ENCODE data around the gene CTSV. TPM values are rescaled to one million over a fixed set of nuclear protein-coding genes. Genes with fewer than 3 reads are reported as not detected.
"Not testable (repeated sequence)": the region's sequence is repeated elsewhere in the genome, so short reads cannot be mapped to it uniquely, and the experiment has no call there.

Gene CTSV
- total RNA-seq, 1 experiment from 2014 or later = 68.4 TPM

DNA sequence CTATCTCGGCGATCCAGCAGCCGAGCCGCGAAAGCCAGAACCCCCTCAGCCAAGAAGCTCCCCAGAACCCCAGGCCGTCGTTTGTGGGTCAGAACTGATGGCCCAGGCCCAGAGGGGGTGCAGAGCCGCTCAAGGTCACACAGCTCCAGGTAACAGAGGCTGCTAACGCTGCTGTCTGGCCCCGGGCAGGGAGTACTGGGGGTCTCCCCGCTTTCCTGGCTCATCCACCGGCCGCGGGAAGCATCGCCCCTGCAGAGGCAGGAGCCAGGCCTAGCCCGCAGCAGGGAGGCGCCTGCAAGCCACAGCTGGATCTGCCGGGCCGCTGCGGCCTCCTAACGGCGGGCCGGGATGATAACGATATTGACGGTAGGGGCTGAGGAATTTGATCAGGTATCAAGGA is 39.4 kb upstream of the CTSV start (continued):
- TF ChIP-seq, protein P1, sequence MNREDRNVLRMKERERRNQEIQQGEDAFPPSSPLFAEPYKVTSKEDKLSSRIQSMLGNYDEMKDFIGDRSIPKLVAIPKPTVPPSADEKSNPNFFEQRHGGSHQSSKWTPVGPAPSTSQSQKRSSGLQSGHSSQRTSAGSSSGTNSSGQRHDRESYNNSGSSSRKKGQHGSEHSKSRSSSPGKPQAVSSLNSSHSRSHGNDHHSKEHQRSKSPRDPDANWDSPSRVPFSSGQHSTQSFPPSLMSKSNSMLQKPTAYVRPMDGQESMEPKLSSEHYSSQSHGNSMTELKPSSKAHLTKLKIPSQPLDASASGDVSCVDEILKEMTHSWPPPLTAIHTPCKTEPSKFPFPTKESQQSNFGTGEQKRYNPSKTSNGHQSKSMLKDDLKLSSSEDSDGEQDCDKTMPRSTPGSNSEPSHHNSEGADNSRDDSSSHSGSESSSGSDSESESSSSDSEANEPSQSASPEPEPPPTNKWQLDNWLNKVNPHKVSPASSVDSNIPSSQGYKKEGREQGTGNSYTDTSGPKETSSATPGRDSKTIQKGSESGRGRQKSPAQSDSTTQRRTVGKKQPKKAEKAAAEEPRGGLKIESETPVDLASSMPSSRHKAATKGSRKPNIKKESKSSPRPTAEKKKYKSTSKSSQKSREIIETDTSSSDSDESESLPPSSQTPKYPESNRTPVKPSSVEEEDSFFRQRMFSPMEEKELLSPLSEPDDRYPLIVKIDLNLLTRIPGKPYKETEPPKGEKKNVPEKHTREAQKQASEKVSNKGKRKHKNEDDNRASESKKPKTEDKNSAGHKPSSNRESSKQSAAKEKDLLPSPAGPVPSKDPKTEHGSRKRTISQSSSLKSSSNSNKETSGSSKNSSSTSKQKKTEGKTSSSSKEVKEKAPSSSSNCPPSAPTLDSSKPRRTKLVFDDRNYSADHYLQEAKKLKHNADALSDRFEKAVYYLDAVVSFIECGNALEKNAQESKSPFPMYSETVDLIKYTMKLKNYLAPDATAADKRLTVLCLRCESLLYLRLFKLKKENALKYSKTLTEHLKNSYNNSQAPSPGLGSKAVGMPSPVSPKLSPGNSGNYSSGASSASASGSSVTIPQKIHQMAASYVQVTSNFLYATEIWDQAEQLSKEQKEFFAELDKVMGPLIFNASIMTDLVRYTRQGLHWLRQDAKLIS (CRISPR knock-in tag; IDR thresholded peaks at IDR 0.05; ENCODE audit: borderline replicate concordance) = no peak

DNA sequence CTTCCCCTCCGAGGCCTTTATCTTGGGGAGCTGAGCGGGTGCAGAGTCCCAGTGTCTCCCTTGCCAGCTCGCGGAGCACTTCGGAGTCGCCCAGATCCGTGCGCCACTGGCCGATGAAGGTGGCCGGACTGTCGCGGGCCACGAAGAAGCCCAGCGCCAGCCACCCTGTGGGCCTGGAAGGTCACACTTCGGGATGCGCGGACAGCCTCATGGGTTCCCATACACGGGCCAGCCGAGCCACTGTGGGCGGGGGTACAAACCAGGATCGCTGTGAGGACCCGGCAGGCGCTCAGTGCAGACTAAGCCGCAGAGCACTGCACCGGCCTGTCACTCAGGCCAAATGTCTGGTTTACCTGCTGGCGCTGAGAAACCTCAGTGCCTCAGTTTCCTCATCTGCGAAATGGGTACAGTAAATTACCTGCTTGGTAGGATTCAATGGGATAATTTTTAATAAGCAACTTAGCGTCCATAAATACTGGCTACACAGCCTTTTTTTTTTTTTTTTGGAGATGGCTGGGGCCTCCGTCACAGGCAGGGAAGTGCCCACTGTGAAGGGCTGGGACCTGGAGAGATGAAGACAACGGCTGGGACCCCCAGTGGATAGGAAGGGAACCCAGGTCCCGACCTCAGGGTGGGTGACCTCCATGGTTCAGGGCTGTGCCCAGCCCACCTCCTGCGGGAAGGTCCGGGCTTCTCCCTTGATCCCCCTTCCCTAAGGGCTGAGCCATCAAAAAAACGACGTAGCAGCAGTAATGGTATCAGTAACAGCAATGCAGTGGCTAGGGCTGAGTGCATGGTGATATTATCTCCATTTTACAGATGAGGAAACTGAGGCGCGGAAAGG is 38.7 kb upstream of the CTSV start:
- Mint-ChIP-seq H3K27ac (no peak overlapping the region), H3K36me3 (no peaks in the 10 kb centered on the region), H3K4me1 (peaks cover 38% of the 10 kb centered on the region), H3K9me3 (no peaks in the 10 kb centered on the region), H3K4me3 (no peak overlapping the region), H3K27me3 (ENCODE audit: low read depth) (no peaks in the 10 kb centered on the region; the same call in 1 of the 2 replicates)
- ChIA-PET CTCF (interaction anchor here (1.2 to 1.4 kb wide), 3 partner anchors 39 to 202 kb away, joined by 3 to 4 read pairs (median 4); partner anchors contain the start of gene CTSV), POLR2A (no interaction called here)
- DNase-seq (ENCODE audit: low spot score) = no peak
- TF ChIP-seq RELA (CRISPR knock-in tag; IDR thresholded peaks at IDR 0.05; ENCODE audit: borderline replicate concordance) (no peak), GTF2I (CRISPR knock-in tag; conservative IDR thresholded peaks at IDR 0.05) (0 out of 2 replicates have a peak, but pooled peaks have one; percentile 27), NR3C1 (CRISPR knock-in tag; conservative IDR thresholded peaks at IDR 0.05; ENCODE audit: low read depth) (no peak), ETV6 (CRISPR knock-in tag; IDR thresholded peaks at IDR 0.05) (no peak)
- ATAC-seq = no peak

DNA sequence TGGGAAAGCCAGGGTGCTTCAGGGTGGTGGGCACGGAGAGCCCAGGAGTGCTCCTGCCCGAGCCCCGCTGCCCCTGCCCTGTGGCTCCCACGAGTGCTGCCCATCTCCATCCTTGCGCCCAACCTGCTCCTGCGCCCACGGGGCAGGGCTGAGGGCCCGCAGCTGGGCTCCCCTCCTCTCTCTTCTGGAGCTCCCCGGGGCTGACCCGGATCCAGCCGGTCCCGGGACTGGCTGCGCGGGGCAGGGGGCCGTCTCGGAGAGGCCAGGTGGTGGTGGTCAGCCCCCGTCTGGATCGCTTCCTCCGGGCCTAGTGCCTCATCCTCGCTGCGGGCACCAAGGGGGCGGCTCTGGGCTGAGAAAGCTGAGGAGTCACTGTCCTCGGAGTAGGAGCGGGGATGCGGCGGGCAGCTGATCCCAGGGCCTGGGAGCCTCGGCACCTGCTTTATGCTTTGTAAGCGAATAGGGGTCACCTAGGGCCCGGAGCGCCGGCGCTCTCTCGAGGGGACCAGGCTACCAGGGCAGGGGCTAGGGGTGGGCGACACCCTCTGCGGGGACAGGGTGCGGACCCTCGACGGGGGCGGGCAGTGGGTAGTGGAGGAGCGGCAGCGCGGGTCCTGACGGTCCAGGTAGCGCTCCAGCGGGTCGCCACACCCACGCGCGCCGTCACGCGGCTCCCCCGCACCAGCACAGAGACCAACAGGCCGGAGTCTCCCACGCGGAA is 37.9 kb upstream of the CTSV start:
- not testable (repeated sequence) for H3K27me3 Mint-ChIP-seq (ENCODE audit: low read depth); H3K36me3 Mint-ChIP-seq; H3K9me3 Mint-ChIP-seq; H3K27ac Mint-ChIP-seq; H3K4me3 Mint-ChIP-seq
- H3K4me1 Mint-ChIP-seq = peaks cover 43% of the 10 kb centered on the region
- POLR2A ChIA-PET = interaction anchor here (1.0 to 1.3 kb wide), 2 partner anchors 25 to 37 kb away, joined by 4 read pairs; partner anchors contain the start of gene CTSV
- ATAC-seq = peak; percentile 5; the same call in 1 of the 2 replicates
- peak; percentile 25 for DNase-seq (ENCODE audit: low spot score)
- CTCF ChIA-PET = interaction anchor here (1.2 to 1.3 kb wide), 2 partner anchors 38 to 201 kb away, joined by 4 read pairs; partner anchors contain the start of gene CTSV

DNA sequence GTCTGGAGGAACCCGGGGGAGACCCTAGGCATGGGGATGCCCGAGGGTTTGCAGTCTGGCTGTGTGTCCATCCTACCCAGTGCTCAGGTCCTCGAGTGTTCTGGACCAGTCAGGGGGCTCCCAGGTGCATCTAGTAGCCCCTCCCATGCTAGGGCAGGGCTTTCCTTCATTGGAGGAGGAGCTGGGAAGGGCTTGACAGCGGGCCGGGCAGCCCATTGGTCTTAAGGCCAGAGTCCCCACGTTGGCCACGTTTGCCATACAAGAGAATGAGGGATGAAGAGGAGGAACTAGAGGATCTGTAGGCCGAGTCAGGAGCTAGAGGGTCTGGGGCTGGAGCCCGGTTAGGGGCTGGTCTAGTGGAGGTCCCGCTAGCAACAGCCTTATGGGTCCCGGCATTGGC is 37.3 kb upstream of the CTSV start:
- H3K9me3 Mint-ChIP-seq = no peaks in the 10 kb centered on the region
- CTCF ChIA-PET = interaction anchor here (1.2 to 1.3 kb wide), 2 partner anchors 38 to 201 kb away, joined by 4 read pairs; partner anchors contain the start of gene CTSV
- H3K4me1 Mint-ChIP-seq = peaks cover 45% of the 10 kb centered on the region
- H3K27ac Mint-ChIP-seq = no peak overlapping the region
- ATAC-seq (peak; percentile 80), DNase-seq (ENCODE audit: low spot score) (peak; percentile 59)
- peak overlapping the region; percentile 37; the same call in 1 of the 2 replicates for H3K4me3 Mint-ChIP-seq
- no peaks in the 10 kb centered on the region for H3K36me3 Mint-ChIP-seq
- POLR2A ChIA-PET = interaction anchor here (1.0 to 1.3 kb wide), 2 partner anchors 25 to 37 kb away, joined by 4 read pairs; partner anchors contain the start of gene CTSV
- H3K27me3 Mint-ChIP-seq (ENCODE audit: low read depth) = no peaks in the 10 kb centered on the region; the same call in 1 of the 2 replicates
- TF ChIP-seq CBFB (CRISPR knock-in tag; IDR thresholded peaks at IDR 0.05; ENCODE audit: low read depth) = no peak
- TF ChIP-seq ETV6 (CRISPR knock-in tag; IDR thresholded peaks at IDR 0.05) = no peak
- TF ChIP-seq, protein P2, sequence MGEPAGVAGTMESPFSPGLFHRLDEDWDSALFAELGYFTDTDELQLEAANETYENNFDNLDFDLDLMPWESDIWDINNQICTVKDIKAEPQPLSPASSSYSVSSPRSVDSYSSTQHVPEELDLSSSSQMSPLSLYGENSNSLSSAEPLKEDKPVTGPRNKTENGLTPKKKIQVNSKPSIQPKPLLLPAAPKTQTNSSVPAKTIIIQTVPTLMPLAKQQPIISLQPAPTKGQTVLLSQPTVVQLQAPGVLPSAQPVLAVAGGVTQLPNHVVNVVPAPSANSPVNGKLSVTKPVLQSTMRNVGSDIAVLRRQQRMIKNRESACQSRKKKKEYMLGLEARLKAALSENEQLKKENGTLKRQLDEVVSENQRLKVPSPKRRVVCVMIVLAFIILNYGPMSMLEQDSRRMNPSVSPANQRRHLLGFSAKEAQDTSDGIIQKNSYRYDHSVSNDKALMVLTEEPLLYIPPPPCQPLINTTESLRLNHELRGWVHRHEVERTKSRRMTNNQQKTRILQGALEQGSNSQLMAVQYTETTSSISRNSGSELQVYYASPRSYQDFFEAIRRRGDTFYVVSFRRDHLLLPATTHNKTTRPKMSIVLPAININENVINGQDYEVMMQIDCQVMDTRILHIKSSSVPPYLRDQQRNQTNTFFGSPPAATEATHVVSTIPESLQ (CRISPR knock-in tag; IDR thresholded peaks at IDR 0.05) = no peak
- TF ChIP-seq, protein P3, sequence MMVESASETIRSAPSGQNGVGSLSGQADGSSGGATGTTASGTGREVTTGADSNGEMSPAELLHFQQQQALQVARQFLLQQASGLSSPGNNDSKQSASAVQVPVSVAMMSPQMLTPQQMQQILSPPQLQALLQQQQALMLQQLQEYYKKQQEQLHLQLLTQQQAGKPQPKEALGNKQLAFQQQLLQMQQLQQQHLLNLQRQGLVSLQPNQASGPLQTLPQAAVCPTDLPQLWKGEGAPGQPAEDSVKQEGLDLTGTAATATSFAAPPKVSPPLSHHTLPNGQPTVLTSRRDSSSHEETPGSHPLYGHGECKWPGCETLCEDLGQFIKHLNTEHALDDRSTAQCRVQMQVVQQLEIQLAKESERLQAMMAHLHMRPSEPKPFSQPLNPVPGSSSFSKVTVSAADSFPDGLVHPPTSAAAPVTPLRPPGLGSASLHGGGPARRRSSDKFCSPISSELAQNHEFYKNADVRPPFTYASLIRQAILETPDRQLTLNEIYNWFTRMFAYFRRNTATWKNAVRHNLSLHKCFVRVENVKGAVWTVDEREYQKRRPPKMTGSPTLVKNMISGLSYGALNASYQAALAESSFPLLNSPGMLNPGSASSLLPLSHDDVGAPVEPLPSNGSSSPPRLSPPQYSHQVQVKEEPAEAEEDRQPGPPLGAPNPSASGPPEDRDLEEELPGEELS (CRISPR knock-in tag; IDR thresholded peaks at IDR 0.05) = no peak
- no peak for TF ChIP-seq NFE2L1 (CRISPR knock-in tag; IDR thresholded peaks at IDR 0.05)
- TF ChIP-seq, protein P4, sequence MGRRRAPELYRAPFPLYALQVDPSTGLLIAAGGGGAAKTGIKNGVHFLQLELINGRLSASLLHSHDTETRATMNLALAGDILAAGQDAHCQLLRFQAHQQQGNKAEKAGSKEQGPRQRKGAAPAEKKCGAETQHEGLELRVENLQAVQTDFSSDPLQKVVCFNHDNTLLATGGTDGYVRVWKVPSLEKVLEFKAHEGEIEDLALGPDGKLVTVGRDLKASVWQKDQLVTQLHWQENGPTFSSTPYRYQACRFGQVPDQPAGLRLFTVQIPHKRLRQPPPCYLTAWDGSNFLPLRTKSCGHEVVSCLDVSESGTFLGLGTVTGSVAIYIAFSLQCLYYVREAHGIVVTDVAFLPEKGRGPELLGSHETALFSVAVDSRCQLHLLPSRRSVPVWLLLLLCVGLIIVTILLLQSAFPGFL (CRISPR knock-in tag; IDR thresholded peaks at IDR 0.05; ENCODE audit: borderline replicate concordance) = no peak
- no peak for TF ChIP-seq ZNF138 (CRISPR knock-in tag; conservative IDR thresholded peaks at IDR 0.05)
- no peak for TF ChIP-seq JUN (CRISPR knock-in tag; IDR thresholded peaks at IDR 0.05)
- TF ChIP-seq, protein P5, sequence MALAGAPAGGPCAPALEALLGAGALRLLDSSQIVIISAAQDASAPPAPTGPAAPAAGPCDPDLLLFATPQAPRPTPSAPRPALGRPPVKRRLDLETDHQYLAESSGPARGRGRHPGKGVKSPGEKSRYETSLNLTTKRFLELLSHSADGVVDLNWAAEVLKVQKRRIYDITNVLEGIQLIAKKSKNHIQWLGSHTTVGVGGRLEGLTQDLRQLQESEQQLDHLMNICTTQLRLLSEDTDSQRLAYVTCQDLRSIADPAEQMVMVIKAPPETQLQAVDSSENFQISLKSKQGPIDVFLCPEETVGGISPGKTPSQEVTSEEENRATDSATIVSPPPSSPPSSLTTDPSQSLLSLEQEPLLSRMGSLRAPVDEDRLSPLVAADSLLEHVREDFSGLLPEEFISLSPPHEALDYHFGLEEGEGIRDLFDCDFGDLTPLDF (CRISPR knock-in tag; IDR thresholded peaks at IDR 0.05) = no peak
- TF ChIP-seq, protein P6, sequence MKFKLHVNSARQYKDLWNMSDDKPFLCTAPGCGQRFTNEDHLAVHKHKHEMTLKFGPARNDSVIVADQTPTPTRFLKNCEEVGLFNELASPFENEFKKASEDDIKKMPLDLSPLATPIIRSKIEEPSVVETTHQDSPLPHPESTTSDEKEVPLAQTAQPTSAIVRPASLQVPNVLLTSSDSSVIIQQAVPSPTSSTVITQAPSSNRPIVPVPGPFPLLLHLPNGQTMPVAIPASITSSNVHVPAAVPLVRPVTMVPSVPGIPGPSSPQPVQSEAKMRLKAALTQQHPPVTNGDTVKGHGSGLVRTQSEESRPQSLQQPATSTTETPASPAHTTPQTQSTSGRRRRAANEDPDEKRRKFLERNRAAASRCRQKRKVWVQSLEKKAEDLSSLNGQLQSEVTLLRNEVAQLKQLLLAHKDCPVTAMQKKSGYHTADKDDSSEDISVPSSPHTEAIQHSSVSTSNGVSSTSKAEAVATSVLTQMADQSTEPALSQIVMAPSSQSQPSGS (CRISPR knock-in tag; IDR thresholded peaks at IDR 0.05; ENCODE audit: borderline replicate concordance, low read depth) = no peak

All from WTC11 (cell line).